CD14-positive monocyte (primary cell): ENCODE measurements around the gene TRPM2. TPM values are rescaled to one million over a fixed set of nuclear protein-coding genes. Genes with fewer than 3 reads are reported as not detected.

ENCODE experiments used
- DNase-seq, 3 donors: peaks; one replicate each; pipeline ENCODE4 v3.0.0-alpha.2; 2011 to 2022
- H2AFZ ChIP-seq: 2 replicates; pipeline ENCODE4 v1.6.0; 2012; ENCODE audit warnings: mild to moderate bottlenecking, low read depth, low read length, inconsistent platforms; ENCODE audit not compliant: insufficient read depth, poor library complexity, severe bottlenecking
- H3K27ac ChIP-seq, 2 donors: 1 replicate in 1 of 2; 2 replicates in 1 of 2; pipeline ENCODE4 v1.5.1; 2012 to 2013; ENCODE audit warnings: low read length in 2 of 2, control low read depth in 1 of 2, inconsistent platforms in 1 of 2, low read depth in 1 of 2, mild to moderate bottlenecking in 1 of 2
- H3K27me3 ChIP-seq, 2 donors: one replicate each; pipeline versions ENCODE4 v1.6.0 to v1.6.1; 2011 to 2013; ENCODE audit warnings: low read length in 2 of 2; ENCODE audit not compliant: control insufficient read depth in 2 of 2, insufficient read depth in 2 of 2
- H3K36me3 ChIP-seq, 2 donors: replicated peaks in 1 of 2; 1 replicate in 1 of 2; 2 replicates in 1 of 2; pipeline versions ENCODE4 v1.5.1 to v1.6.1; 2012 to 2013; ENCODE audit warnings: low read length in 2 of 2, control low read depth in 1 of 2, inconsistent platforms in 1 of 2, mild to moderate bottlenecking in 1 of 2; ENCODE audit not compliant: insufficient read depth in 2 of 2, control insufficient read depth in 1 of 2
- H3K4me1 ChIP-seq, 2 donors: 1 replicate in 1 of 2; 2 replicates in 1 of 2; pipeline versions ENCODE4 v1.5.1 to v1.6.1; 2012 to 2013; ENCODE audit warnings: low read length in 2 of 2, control low read depth in 1 of 2, inconsistent platforms in 1 of 2, mild to moderate bottlenecking in 1 of 2, moderate library complexity in 1 of 2; ENCODE audit not compliant: insufficient read depth in 2 of 2, control insufficient read depth in 1 of 2
- H3K4me2 ChIP-seq: replicated peaks from 2 replicates; pipeline ENCODE3; 2012; ENCODE audit warnings: low read length, moderate library complexity, mild to moderate bottlenecking; ENCODE audit not compliant: poor library complexity, severe bottlenecking; ENCODE audit errors: extremely low read depth
- H3K4me3 ChIP-seq, 3 experiments: fragments of 200-600 bp in 1 of 3; sonication (generic) in 1 of 3; replicated peaks in 1 of 3; 1 replicate in 2 of 3; 2 replicates in 1 of 3; pipeline ENCODE4 v1.5.1; 2011 to 2013; ENCODE audit warnings: low read length in 3 of 3, mild to moderate bottlenecking in 3 of 3, control low read depth in 2 of 3, low read depth in 2 of 3, inconsistent platforms in 1 of 3, moderate library complexity in 1 of 3
- H3K79me2 ChIP-seq: 2 replicates; pipeline ENCODE4 v1.6.0; 2012; ENCODE audit warnings: mild to moderate bottlenecking, control low read depth, inconsistent platforms, low read length, moderate library complexity; ENCODE audit not compliant: insufficient read depth
- H3K9ac ChIP-seq: 2 replicates; pipeline ENCODE4 v1.6.0; 2017; ENCODE audit warnings: low read length, mild to moderate bottlenecking; ENCODE audit not compliant: insufficient read depth, poor library complexity, severe bottlenecking
- H3K9me3 ChIP-seq, 2 donors: replicated peaks in 1 of 2; 1 replicate in 1 of 2; 2 replicates in 1 of 2; pipeline versions ENCODE4 v1.5.1 to v1.6.1; 2012 to 2013; ENCODE audit warnings: low read length in 2 of 2, control low read depth in 1 of 2; ENCODE audit not compliant: control insufficient read depth in 1 of 2, insufficient read depth in 1 of 2
- H4K20me1 ChIP-seq: 2 replicates; pipeline ENCODE4 v1.6.0; 2012; ENCODE audit warnings: mild to moderate bottlenecking, low read length, control low read depth, moderate library complexity; ENCODE audit not compliant: insufficient read depth
- H3K27ac Mint-ChIP-seq, 7 donors: one replicate each; pipeline ENCODE4 v1.8.0; 2020; ENCODE audit warnings: mild to moderate bottlenecking in 7 of 7, mixed read lengths in 7 of 7, moderate library complexity in 6 of 7, inconsistent platforms in 2 of 7
- H3K27me3 Mint-ChIP-seq, 3 donors: one replicate each; pipeline ENCODE4 v1.8.0; 2021 to 2022; ENCODE audit warnings: low read depth in 3 of 3, mild to moderate bottlenecking in 3 of 3, mixed read lengths in 3 of 3, moderate library complexity in 3 of 3, inconsistent platforms in 1 of 3
- H3K36me3 Mint-ChIP-seq, 2 donors: one replicate each; pipeline ENCODE4 v1.8.0; 2020; ENCODE audit warnings: mixed read lengths in 2 of 2, inconsistent platforms in 1 of 2, mild to moderate bottlenecking in 1 of 2
- H3K4me1 Mint-ChIP-seq: one replicate; pipeline ENCODE4 v1.8.0; 2020; ENCODE audit warnings: mild to moderate bottlenecking, mixed read lengths
- H3K4me3 Mint-ChIP-seq, 2 donors: one replicate each; pipeline ENCODE4 v1.8.0; 2020; ENCODE audit warnings: mild to moderate bottlenecking in 2 of 2, mixed read lengths in 2 of 2, moderate library complexity in 1 of 2
- H3K9me3 Mint-ChIP-seq, 7 donors: one replicate each; pipeline ENCODE4 v1.8.0; 2020 to 2022; ENCODE audit warnings: mixed read lengths in 7 of 7, mild to moderate bottlenecking in 6 of 7, moderate library complexity in 6 of 7, inconsistent platforms in 2 of 7
- CTCF ChIP-seq: fragments of 200-600 bp; IDR thresholded peaks from one replicate; pipeline ENCODE4 v1.8.0; 2022; ENCODE audit warnings: antibody characterized with exemption, mild to moderate bottlenecking
- WGBS: methylation state at CpG from one replicate; pipeline ENCODE4 v1.1.5; 2013; ENCODE audit warnings: missing lambda C conversion rate; ENCODE audit not compliant: insufficient coverage; 5-methylcytosine and 5-hydroxymethylcytosine counted together
- intact Hi-C, 2 donors: fragments of 100-400 bp; cut with micrococcal nuclease; formaldehyde crosslinking; loops; one replicate each; pipeline versions ENCODE4 v1.15.0 to v1.15.1; 2023
- polyA plus RNA-seq, 3 donors: library from polyadenylated mRNA; depleted of rRNA in 1 of 3; unstranded in 2 of 3; stranded (reverse) in 1 of 3; fragments of 300-500 nt in 2 of 3; fragments of >200 nt in 1 of 3; fragmentation: Illumina TruSeq in 2 of 3; gene quantifications; 1 replicate in 2 of 3; 2 replicates in 1 of 3; pipeline ENCODE4 v1.2.3, GENCODE V29; 2012 to 2021

The TRPM2 gene
- polyA plus RNA-seq, 3 donors: 7.6 to 21.6 (median 12.2) TPM

- no peak overlapping the region for H3K27ac Mint-ChIP-seq
- TF ChIP-seq CTCF: no peak
- no peak for DNase-seq
- H3K9ac ChIP-seq: no peak overlapping the region
- H3K4me3 ChIP-seq: no peak overlapping the region
- H3K4me1 Mint-ChIP-seq: no peaks in the 10 kb centered on the region
- no peaks in the 10 kb centered on the region for H3K79me2 ChIP-seq
- H3K4me1 ChIP-seq: peaks cover 0 to under 1% of the 10 kb centered on the region in 2 donors
- peaks cover 0 to 21% of the 10 kb centered on the region in 2 donors for H3K36me3 ChIP-seq
- H3K4me3 Mint-ChIP-seq: no peak overlapping the region
- no peak overlapping the region for H3K27ac ChIP-seq
- H2AFZ ChIP-seq: no peak overlapping the region
- H4K20me1 ChIP-seq: peaks cover 8% of the 10 kb centered on the region
- H3K27me3 ChIP-seq: no peaks in the 10 kb centered on the region
- H3K36me3 Mint-ChIP-seq: peaks cover 22 to 26% of the 10 kb centered on the region in 2 donors
- H3K27me3 Mint-ChIP-seq: peaks cover 0 to 2% (median 1%) of the 10 kb centered on the region in 3 donors
- H3K9me3 ChIP-seq: no peaks in the 10 kb centered on the region
- no peaks in the 10 kb centered on the region for H3K9me3 Mint-ChIP-seq
- intact Hi-C loops: loop anchor here in 1 of 2 donors (10.0 kb wide), 2 partner anchors 52 to 548 kb away; partner anchors contain the start of gene RRP1
- H3K4me2 ChIP-seq: no peak overlapping the region
- 98% methylated on average over 22 of the region's 22 CpGs for WGBS
Observed at GRCh38 chr21:44332965-44333364, 20.5 kb upstream of the TRPM2 start.

- no peak for DNase-seq
- H3K27ac Mint-ChIP-seq: no peak overlapping the region
- Histone ChIP-seq H3K27ac (no peak overlapping the region), H3K79me2 (no peaks in the 10 kb centered on the region), H3K36me3 (peaks cover 0 to 21% of the 10 kb centered on the region in 2 donors), H2AFZ (no peak overlapping the region), H3K4me3 (no peak overlapping the region), H3K4me2 (no peak overlapping the region), H3K27me3 (no peaks in the 10 kb centered on the region), H4K20me1 (peaks cover 11% of the 10 kb centered on the region), H3K4me1 (peaks cover 4 to 6% of the 10 kb centered on the region in 2 donors), H3K9ac (no peak overlapping the region), H3K9me3 (no peaks in the 10 kb centered on the region)
- no peaks in the 10 kb centered on the region for H3K9me3 Mint-ChIP-seq
- H3K4me3 Mint-ChIP-seq: no peak overlapping the region
- WGBS: 93% methylated on average over 41 of the region's 45 CpGs
- H3K4me1 Mint-ChIP-seq: peaks cover 3% of the 10 kb centered on the region
- intact Hi-C loops: loop anchor here in 1 of 2 donors (10.0 kb wide), 2 partner anchors 51 to 549 kb away; partner anchors contain the start of gene RRP1
- H3K27me3 Mint-ChIP-seq: peaks cover 0 to 2% (median 1%) of the 10 kb centered on the region in 3 donors
- no peak for TF ChIP-seq CTCF
- peaks cover 22% of the 10 kb centered on the region in 2 donors for H3K36me3 Mint-ChIP-seq
Observed at GRCh38 chr21:44333509-44334328, 19.7 kb upstream of the TRPM2 start.
